HTR-8/SVneo (cell line): Measurements from ENCODE around the gene KLF11.
"Not testable (repeated sequence)": the region's sequence is repeated elsewhere in the genome, so short reads cannot be mapped to it uniquely, and the experiment has no call there.

Experiments
- DNase-seq: peaks from one replicate; pipeline ENCODE4 v3.0.0; 2011; ENCODE audit warnings: low spot score, mixed read lengths; ENCODE audit not compliant: insufficient read length
- FAIRE-seq: peaks from 2 replicates; lab custom pipeline; 2011; peaks lifted over from hg19 to GRCh38; lab: Jason Lieb, UNC

KLF11 gene

DNA sequence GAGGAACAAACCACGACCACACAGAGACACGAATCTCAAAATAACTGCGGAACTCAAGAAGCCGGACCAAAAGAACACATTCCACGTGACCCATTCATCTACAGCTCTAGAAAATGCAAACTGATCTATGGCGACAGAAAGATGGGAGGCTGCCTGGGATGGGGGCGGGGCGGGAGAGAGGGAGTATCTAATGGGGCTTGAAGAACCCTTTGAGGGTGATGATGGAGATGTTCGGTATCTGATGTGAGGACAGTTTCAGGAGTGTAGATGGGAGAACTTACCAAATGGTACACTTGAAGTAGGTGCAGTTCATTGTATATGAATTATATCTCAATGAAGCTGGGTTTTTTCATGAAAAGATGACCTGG lies 34.6 kb upstream of the KLF11 start:
- FAIRE-seq (no peak), DNase-seq (no peak)

DNA sequence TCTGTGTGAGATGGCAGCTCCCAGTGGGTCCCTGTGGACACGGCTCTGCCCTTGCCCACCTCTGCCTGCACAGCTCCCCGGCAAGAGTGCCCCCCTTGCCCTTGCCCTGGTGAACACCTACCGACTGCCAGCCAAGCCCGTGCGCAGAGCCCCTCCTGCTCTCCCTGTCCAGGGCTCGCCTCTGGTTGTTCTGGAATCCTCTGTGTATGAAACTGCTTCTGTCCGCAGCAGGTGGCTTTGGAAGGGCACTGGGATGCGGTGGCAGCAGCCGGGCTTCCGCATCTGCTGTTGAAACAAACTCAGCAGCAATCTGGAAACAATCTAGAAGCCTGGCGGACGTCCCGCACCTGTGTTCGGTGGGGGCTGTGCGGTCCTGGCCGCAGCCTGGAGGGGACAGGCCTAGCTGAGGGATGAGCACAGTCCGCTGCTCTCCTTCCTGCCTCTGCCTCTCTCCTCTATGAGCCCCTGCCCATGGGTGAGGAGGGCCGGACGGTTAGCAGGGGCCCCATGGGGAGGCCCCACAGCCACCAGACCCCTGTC lies 34.0 kb upstream of the KLF11 start:
- FAIRE-seq (no peak), DNase-seq (no peak)

DNA sequence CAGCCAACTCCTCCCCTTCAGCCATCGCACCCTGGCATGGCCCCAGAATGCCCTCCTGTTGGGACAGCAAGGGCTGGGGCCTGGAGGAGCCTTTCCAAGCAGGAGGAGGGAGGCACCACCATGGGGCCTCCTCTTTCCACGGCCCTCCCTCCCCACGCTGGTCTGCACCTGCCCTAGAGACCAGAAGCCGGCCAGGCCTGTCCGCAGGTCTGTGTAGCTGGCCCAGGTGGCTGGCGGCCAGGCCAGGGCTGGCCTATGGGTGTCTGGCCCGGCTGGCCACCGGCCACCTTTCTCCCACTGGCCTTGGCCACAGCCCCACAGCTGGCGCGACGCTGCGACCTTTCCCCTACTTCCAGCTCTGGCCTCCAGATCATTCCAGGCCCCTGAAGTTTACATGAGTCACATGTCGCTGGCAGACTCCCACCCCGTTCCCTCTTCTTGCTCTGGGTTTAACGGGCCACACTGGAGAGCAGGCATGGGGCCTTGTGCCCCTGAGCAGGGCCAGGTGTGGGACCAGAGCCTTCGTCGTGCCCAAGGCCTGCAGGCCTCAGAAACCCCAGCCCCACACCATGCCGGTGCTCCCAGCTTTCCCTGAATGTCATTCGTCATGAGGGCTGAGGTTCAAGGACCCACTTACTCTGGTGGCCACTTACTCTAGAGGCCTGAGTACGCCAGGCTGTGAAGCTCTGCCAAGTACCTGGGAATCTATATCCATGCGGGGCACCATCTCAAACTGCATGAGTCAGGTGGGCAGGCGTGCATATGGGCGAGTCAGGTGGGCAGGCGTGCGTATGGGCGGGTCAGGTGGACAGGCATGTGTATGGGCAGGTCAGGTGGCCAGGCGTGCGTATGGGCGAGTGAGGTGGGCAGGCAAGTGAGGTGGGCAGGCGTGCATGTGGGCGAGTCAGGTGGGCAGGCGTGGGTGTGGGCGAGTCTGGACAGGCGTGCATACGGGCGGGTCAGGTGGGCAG lies 33.3 kb upstream of the KLF11 start:
- DNase-seq: no peak
- FAIRE-seq: peak; percentile 26

DNA sequence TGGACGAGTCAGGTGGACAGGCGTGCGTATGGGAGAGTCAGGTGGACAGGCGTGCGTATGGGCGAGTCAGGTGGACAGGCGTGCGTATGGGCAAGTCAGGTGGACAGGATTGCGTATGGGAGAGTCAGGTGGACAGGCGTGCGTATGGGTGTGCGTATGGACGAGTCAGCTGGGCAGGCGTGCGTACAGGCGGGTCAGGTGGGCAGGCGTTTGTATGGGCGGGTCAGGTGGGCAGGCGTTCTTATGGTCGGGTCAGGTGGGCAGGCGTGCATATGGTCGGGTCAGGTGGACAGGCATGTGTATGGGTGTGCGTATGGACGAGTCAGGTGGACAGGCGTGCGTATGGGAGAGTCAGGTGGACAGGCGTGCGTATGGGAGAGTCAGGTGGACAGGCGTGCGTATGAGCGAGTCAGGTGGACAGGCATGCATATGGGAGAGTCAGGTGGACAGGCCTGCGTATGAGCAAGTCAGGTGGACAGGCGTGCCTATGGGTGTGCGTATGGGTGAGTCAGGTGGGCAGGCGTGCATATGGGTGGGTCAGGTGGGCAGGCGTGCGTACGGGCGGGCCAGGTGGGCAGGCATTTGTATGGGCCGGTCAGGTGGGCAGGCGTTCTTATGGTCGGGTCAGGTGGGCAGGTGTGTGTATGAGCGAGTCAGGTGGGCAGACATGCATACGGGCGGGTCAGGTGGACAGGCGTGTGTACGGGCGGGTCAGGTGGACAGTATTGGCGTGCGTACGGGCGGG lies 32.3 kb upstream of the KLF11 start:
- FAIRE-seq: peak; percentile 62
- DNase-seq: not testable (repeated sequence)

DNA sequence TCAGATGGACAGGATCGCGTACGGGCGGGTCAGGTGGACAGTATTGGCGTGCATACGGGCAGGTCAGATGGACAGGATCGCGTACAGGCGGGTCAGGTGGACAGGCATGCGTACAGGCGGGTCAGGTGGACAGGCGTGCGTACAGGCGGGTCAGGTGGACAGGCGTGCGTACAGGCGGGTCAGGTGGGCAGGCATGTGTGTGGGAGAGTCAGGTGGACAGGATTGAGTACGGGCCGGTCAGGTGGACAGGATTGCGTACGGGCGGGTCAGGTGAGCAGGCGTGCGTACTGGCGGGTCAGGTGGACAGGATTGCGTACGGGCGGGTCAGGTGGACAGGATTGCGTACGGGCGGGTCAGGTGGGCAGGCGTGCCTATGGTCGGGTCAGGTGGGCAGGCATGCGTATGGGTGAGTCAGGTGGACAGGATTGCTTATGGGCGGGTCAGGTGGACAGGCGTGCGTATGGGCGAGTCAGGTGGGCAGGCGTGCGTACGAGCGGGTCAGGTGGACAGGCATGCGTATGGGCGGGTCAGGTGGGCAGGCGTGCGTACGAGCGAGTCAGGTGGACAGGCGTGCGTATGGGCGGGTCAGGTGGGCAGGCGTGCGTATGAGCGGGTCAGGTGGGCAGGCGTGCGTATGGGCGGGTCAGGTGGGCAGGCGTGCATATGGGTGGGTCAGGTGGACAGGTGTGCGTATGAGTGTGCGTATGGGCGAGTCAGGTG lies 31.6 kb upstream of the KLF11 start:
- FAIRE-seq, DNase-seq: not testable (repeated sequence)

DNA sequence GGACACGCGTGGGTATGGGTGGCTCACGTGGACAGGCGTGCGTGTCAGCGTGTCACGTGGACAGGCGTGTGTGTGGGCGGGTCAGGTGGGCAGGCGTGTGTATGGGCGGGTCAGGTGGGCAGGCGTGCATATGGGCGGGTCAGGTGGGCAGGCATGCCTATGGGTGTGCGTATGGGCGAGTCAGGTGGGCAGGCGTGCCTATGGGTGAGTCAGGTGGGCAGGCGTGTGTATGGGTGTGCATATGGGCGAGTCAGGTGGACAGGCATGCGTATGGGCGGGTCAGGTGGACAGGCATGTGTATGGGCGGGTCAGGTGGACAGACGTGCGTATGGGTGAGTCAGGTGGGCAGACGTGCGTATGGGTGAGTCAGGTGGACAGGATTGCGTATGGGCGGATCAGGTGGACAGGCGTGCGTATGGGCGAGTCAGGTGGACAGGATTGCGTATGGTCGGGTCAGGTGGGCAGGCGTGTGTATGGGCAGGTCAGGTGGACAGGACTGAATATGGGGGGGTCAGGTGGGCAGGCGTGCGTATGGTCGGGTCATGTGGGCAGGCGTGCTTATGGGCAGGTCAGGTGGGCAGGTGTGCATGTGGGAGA lies 30.9 kb upstream of the KLF11 start:
- FAIRE-seq, DNase-seq: not testable (repeated sequence)

DNA sequence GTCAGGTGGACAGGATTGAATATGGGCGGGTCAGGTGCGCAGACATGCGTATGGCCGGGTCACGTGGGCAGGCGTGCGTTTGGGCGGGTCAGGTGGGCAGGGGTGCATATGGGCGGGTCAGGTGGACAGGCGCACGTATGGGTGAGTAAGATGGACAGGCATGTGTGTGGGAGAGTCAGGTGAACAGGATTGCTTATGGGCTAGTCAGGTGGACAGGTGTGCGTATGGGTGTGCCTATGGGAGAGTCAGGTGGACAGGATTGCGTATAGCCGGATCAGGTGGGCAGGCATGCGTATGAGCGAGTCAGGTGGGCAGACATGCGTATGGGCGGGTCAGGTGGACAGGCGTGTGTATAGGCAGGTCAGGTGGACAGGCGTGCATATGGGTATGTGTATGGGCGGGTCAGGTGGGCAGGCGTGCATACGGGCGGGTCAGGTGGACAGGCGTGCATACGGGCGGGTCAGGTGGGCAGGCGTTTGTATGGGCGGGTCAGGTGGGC lies 30.3 kb upstream of the KLF11 start:
- no peak for DNase-seq
- FAIRE-seq: peak; percentile 96

DNA sequence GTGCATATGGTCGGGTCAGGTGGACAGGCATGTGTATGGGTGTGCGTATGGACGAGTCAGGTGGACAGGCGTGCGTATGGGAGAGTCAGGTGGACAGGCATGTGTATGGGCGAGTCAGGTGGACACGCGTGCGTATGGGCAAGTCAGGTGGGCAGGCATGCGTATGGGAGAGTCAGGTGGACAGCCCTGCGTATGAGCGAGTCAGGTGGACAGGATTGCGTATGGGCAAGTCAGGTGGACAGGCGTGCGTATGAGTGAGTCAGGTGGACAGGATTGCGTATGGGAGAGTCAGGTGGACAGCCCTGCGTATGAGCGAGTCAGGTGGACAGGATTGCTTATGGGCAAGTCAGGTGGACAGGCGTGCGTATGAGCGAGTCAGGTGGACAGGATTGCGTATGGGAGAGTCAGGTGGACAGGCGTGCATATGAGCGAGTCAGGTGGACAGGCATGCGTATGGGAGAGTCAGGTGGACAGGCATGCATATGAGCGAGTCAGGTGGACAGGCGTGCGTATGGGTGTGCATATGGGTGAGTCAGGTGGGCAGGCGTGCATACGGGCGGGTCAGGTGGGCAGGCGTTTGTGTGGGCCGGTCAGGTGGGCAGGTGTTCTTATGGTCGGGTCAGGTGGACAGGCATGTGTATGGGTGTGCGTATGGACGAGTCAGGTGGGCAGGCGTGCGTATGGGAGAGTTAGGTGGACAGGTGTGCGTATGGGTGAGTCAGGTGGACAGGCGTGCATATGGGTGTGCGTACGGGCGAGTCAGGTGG lies 29.5 kb upstream of the KLF11 start:
- peak; percentile 76 for FAIRE-seq
- not testable (repeated sequence) for DNase-seq

DNA sequence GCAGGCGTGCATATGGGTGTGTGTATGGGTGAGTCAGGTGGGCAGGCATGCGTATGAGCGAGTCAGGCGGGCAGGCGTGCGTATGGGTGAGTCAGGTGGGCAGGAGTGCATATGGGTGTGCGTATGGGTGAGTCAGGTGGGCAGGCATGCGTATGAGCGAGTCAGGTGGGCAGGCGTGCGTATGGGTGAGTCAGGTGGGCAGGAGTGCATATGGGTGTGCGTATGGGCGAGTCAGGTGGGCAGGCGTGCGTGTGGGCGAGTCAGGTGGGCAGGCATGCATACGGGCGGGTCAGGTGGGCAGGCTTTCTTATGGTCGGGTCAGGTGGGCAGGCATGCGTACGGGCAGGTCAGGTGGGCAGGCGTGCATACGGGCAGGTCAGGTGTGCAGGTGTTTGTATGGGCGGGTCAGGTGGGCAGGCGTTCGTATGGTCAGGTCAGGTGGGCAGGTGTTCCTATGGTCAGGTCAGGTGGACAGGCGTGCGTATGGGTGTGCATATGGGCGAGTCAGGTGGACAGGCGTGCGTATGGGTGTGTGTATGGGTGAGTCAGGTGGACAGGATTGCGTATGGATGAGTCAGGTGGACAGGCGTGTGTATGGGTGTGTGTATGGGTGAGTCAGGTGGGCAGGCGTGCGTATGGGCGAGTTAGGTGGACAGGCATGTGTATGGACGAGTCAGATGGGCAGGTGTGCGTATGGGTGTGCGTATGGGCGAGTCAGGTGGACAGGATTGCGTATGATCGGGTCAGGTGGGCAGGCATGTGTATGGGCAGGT lies 28.7 kb upstream of the KLF11 start:
- DNase-seq: no peak

DNA sequence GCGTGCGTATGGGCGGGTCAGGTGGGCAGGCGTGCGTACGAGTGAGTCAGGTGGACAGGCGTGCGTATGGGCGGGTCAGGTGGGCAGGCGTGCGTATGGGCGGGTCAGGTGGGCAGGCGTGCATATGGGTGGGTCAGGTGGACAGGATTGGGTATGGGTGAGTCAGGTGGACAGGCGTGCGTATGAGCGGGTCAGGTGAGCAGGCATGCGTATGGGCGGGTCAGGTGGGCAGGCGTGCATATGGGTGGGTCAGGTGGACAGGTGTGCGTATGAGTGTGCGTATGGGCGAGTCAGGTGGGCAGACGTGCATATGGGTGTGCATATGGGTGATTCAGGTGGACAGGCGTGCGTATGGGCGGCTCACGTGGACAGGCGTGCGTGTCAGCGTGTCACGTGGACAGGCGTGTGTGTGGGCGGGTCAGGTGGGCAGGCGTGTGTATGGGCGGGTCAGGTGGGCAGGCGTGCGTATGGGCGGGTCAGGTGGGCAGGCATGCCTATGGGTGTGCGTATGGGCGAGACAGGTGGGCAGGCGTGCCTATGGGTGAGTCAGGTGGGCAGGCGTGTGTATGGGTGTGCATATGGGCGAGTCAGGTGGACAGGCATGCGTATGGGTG lies 27.9 kb upstream of the KLF11 start:
- peak; percentile 90 for FAIRE-seq

More for the DNA sequence above, 28.7 kb upstream of the KLF11 start:
- FAIRE-seq: peak; percentile 40

DNA sequence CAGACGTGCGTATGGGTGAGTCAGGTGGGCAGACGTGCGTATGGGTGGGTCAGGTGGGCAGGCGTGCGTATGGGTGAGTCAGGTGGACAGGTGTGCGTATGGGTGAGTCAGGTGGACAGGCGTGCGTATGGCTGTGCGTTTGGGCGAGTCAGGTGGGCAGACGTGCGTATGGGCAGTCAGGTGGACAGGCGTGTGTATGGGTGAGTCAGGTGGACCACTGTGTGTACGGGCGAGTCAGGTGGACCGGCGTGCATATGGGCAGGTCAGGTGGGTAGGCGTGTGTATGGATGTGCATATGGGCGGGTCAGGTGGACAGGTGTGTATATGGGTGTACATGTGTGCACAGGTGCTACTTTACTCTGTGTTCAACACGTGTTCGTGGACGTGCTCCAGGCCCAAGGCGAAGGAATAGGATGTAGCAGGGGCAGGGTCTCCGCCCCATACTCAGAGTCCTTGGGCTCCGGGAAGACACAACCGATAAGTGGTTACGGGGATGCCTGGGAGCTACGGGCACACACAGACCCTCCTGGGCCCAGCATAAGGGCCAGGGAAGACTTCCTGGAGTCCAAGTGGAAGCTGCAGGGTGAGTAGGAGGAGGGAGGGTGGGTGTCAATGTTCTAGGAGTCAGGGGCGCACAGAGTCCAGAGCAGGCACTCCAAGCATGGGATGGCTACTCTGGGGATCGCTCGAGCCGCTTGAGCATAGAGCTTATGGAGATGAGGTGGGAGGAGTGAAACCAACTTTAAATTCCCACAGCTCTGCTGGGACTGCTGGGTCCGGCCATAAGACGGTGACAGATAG lies 27.1 kb upstream of the KLF11 start:
- FAIRE-seq (peak; percentile 9), DNase-seq (no peak)

More for the DNA sequence above, 27.9 kb upstream of the KLF11 start:
- not testable (repeated sequence) for DNase-seq

DNA sequence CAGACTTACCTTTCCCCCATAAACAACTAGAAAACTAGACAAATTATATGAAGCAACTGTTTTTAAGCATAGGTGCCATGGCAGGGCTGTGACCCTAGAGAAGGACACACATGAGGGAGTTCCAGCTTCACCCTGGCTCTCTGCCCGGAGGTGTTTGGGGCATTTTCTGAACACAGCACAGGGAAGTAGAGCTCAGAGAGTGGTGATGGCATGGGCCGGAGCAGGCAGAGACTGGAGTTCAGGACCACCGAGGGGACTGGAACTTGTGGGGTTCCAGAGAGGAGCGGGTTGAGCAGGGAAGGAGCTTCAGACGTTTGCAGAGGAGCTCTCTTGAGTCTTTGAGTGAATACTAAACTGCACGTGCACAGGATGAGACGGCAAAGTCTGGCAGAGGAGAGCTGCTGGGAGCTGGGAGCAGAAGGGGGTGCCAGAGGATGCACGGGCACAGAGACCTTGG lies 26.5 kb upstream of the KLF11 start:
- no peak for FAIRE-seq
- no peak for DNase-seq

DNA sequence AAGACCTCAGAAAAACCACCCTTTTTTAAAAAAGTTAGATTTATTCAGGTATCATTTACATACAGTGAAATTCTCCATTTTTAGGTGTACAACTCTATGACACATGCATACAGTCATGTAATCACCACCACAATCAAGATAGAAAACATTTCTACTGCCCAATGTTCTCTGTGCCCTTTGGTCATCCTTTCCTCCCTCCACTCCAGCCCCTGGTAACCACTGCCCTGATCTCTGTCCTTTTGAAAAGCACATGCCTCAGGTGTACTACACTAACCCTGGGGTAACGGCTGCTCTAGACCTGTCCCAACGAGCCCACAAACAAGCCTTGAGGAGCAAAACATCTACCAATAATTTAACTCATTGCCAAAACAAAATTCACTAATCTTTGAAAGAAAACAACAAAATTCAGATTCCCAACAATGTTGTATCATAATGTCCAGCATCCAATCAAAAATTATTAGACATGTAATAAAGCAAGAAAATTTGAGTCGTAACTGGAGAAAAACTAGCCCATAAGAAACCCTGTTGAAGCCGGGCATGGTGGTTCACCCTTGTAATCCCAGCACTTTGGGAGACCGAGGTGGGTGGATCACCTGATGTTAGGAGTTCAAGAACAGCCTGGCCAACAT lies 25.9 kb upstream of the KLF11 start:
- FAIRE-seq: no peak
- DNase-seq: no peak

DNA sequence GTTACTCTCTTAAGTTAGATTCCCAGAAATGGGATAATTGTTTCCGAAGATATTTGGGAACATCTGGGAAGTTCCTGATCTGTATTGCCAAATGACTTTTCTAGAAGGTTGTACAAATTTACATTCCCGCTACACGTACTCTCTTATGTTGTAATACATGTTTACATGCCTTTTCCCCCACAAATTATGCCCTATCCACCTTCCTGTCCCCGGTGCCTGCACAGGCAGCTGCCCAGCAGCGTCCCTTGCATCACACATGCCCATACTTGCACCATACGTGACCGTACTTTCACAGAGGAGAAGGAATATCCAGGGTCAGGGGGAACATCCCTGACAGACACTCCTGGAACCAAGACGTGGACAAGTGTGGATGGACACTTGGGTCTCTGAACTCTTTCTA lies 24.2 kb upstream of the KLF11 start:
- FAIRE-seq (peak; percentile 16), DNase-seq (no peak)

DNA sequence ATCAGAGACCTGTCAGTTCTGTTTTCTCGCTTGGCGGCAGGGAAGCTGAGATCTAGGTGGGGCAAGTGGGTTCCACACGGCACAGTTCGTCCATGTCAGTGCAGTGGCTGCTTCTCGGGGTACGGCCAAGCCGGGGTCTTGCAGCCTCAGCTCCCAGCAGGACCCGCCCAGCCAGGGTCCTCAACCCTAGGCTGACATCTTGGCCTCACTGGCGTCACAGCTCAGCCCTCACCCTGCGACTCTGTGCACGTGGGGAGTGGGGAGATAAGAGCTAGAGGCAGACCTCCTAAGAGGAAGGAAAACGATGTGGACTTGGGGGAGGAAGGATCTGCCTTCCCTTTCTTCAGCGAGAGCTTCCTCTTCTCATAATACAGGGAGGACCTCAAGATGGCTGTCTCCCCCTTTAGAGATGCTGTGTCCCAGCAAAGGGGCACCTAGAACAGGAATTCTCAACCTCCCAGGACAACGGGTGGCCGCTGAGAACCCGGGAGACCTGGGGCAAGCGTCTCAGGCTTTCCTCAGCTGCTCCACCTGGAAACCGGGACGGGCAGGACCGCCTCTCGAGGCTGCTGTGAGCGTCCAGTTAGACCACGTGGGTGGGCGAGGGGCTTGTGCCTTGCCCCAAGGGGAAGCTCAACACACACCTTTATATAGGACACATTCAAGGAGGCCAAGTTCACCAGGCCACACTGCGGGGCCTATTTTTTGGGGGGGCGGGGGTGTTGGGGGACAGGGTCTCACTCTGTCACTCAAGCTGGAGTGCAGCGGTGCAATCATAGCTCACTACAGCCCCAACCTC lies 23.5 kb upstream of the KLF11 start:
- no peak for FAIRE-seq
- no peak for DNase-seq

DNA sequence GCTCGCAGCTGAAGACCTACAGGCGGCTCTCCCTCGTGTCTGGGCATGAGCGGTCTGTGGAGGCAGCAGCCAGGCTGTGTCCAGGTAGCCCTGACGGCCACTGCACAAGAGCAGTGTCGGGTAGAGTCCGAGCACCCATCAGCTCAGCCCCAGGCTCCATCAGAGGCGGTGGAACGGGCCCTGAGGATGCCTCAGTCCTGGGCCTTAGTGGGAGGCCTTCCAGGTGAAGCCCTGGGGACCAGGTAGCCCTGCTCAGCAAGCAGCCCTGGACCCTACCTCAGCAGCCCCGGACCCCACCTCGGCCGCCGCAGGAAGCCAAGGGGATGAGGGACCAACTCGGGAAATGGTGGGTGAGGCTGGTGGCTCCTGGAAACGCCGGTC lies 21.3 kb upstream of the KLF11 start:
- DNase-seq (no peak), FAIRE-seq (no peak)
